GM19351 (cell line): ENCODE results near the gene LEF1.

Experiments
- ATAC-seq: cut with Tn5 transposase; IDR thresholded peaks from one replicate; pipeline ENCODE4 v1.9.1; 2021; ENCODE audit warnings: mild to moderate bottlenecking, moderate library complexity; ENCODE audit not compliant: unreplicated experiment

The LEF1 gene

DNA sequence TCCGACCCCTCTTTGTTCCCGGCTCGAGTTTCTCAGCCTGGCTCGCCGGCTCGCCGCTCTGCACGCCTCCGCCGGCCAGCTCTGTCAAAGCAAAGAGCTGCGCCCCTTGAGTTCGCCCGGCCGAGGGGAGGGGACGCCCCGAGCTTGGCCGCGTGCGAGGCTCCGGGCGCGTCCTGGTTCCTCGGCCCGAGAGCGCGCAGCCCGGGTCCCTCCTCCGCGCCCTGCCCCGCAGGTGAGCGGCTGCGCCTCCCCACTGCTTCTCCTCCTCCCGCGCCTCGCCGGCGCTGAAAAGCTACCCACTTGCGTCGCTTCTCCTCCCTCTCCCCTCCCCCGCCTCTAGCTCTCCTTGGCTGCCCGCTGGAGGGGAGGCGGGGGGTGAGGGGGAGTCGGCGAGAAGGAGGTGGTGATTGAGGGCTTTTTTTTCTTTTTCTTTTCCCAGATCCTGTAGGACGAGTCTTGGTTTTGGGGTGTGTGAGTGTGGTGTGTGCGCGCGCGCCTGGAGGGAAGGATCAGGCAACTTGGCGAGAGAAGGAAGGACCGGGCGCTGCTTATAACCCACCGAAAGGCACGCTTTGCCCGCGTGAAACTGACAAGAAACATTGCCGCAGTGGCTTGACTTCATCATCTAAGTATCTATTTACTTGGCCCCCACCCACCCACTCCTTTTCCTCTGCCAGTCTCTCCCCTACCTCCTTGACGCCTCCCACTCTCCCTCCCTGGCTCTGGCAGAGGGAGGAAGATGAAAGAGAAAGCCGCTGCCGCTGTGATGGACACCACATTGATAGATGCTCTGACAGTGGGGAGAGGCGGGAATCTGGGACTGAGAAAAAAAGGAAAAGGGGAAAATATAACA, at the start of gene LEF1:
TSS of gene LEF1 (minus strand) at position 262 of the 853 bp plus-strand sequence. CDS start 1,165 bp downstream, outside the sequence.
- peak; percentile 31 for ATAC-seq

DNA sequence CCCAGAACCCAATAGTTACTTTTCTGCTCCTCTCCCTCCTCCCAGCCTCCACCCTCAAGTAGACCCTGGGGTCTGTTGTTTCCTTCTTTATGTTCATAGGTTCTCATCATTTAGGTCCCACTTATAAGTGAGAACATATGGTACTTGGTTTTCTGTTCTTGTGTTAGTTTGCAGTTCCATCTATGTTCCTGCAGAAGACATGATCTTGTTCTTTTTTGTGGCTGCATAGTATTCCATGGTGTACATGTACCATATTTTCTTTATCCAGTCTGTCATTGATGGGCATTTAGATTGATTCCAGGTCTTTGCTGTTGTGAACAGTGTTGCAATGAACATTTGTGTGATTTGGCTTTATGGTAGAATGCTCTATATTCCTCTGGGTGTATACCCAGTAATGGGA, 47.8 kb upstream of the LEF1 start:
- no peak for ATAC-seq

DNA sequence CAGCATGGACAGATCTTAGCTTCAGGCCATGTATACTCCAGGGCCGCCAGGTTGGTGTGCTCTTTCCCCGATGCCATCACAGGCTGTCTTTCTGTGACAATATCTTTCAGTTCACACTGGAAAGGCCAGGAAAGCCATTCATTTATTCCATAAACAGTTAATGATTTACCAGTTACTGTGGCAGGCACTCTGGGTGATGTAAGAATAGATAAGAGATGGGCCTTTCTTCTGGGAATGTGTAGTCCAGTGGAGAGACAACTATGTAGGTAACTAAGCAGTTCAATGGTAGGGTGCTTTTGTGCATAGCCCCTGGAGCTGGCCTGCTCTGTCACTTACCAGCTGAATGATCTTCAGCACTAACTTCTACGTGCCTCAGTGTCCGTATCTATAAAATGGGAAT, 46.3 kb upstream of the LEF1 start:
- no peak for ATAC-seq

DNA sequence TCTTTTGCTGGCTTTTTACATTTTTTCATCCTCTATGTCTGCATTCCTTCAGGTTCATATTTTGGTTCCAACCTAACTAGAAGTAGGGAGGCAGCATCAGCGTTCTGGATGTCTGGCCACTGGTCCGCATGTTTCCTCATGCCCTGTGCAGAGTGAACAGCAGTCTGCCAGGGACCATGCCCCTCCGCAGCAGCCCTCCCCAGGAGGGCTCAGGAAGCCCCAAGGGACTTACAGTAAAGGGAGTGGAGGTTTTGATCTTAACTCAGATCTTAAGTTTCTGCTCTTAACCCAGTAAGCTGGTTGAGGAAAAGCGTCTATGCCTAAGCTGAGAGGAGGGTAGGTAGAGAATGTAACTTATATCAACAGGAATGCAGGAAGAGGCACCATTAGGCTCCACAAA, 45.0 kb upstream of the LEF1 start:
- no peak for ATAC-seq

DNA sequence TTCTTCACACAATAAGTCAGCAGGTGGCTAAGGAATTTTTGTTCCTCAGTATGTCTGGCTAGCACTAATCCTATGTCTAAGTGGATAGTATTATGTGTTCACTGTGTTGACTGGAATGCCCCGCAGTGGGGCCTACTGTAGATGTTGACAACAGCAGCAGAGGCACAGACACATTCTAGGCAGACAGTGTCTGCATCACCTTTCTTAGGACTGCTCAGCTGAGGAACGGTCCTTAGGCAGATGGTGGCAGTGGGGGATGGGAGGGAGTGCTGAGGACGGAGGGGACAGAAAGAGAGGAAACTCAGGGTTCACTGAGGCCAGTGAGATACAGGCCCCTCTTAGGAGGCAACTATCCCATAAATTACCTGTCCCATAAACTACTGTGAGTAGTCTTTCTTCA, 44.6 kb upstream of the LEF1 start:
- no peak for ATAC-seq

DNA sequence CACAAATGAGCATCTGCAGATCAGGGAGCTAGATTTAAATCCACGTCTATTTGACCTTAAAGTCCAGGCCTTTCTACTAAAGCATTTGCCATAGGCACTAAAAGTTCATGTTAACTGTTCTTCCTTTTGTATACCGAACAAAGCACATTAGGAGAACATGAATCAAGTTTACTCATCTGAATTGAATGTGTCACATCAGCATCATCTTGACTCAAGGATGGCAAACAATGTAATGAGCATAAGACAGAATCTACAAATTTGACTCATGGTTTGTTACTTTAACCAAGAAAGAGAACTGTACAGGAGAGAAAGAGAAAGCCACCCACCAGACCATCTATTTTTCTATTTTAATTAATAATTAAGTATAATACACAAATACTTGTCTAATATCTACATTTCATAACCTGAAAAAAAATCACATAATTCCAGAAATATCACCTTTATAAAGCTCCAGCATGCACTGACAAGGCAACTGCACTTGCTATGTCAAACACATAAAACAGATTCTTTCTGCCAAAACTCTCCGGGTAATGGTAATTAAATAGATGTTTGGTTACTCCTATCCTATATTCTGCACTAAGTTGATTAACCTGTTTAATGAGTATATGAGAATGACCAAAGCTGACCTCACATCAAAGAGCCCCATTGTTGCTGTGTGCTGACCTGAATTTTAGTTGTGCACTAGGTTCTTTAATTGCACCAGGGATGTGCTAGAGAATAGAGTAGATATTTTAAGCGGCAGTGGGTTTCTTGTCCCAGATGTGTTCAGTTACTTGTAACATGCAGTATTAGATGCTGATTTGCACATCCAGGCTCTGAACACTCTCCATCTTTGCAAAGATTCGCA, 42.5 kb upstream of the LEF1 start:
- ATAC-seq, result no peak

DNA sequence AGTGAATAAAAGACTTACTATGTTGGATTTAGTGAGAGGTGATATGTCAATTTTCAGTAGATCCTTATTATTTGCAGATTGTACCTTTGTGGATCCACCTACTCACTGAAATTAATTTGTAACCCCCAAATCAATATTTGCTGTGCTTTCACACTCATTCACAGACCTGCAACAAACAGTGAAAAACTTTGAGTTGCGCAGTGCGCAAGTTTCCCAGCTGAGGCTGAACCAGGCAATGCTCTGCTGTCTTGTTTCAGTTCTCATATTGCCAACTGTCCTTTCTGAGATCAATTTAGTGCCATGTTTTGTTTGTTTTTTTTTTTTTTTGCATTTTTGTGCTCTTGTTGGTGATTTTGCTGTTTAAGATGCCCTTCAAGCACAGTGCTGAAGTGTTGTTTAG, 40.8 kb upstream of the LEF1 start:
- ATAC-seq, result no peak

DNA sequence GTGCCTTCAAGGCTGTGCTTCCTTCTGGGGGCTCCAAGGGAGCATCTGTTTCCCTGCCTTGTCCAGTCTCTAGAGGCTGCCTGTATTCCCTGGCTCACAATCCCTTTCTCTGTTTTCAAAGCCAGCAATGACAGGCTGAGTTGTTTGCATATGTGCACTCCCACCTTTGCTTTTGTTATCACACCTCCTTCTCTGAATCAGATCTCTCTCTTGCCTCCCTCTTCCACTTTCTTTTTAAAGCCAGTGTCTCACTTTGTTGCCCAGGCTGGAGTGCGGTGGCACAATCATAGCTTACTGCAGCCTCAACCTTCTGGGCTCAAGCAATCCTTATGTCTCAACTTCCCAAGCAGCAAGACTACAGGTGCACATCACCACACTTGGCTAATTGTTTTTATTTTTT, 37.1 kb upstream of the LEF1 start:
- no peak for ATAC-seq

DNA sequence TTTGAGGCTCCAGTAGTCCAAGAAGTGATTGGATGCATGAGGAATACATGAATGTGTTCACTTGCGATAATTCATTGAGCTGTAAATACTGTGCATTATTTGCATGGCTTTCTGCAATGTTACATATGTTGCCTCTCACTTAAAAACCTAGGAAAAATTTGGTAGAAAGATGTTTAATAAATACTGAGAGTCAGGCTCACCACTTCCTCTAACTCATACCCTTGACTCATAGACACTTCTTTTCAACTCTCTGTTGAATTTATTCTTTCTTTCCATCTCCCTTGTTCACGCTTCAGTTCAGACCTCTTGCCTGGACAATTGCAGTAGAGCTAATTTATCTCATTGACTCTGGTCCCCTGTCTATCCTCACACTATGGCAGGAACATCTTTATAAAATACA, 35.8 kb upstream of the LEF1 start:
- no peak for ATAC-seq

DNA sequence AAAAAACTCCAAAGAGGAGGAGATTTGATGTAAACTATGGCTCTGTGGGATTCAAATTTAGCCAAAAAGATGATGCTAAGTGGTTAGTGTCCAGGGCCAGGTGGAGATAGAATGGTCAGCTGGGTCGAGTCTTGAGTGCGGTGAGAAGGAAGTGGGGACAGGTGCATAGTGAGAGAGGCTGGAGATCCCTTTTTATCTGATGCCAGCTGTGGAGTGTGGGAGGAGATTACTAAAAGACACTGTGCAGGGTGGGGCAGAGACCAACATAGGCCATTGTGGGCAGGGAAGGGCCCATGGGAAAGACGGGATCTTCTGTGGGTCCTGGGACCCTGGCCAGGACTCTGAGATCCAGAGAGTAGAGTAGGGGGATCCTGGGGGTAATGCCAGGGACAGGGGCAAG, 34.6 kb upstream of the LEF1 start:
- ATAC-seq, result no peak

DNA sequence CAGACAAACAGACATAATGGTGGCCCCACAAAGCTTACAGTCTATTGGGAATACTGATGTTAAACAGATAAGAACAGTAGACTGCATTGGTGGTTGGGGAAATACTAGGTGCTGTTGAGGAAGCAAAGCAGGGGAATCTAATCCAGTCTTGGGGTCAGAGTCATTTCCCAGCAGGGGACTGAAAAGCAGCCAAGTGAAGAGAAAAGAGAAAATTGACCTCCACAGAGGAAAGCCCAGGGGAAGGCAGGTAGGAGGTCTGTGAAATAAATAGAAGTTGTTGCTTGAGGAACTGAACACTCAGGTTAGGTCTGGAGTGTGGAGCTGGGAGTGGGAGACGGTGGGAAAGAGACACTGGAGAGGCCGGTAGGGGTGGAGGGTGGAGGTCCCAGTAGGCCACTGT, 33.0 kb upstream of the LEF1 start:
- ATAC-seq, result no peak

DNA sequence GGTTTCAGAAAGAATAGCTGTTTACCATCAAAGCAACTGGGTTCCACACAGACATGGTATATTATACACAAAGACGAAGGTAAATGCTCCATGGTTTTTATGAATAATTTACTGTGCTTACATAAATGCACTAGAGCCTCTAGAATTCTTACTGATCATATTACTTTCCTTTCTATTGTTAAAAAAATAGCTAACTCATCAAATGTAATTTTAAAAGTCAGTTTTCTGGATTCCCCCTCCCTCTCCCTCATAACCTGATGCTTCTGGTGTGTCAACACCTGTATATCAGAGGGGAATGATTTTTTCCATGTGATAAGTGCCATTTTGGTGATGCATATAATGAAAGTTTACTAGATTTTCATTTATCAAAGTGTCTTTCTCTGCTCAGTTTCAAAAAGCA, 31.1 kb upstream of the LEF1 start:
- ATAC-seq, result no peak

DNA sequence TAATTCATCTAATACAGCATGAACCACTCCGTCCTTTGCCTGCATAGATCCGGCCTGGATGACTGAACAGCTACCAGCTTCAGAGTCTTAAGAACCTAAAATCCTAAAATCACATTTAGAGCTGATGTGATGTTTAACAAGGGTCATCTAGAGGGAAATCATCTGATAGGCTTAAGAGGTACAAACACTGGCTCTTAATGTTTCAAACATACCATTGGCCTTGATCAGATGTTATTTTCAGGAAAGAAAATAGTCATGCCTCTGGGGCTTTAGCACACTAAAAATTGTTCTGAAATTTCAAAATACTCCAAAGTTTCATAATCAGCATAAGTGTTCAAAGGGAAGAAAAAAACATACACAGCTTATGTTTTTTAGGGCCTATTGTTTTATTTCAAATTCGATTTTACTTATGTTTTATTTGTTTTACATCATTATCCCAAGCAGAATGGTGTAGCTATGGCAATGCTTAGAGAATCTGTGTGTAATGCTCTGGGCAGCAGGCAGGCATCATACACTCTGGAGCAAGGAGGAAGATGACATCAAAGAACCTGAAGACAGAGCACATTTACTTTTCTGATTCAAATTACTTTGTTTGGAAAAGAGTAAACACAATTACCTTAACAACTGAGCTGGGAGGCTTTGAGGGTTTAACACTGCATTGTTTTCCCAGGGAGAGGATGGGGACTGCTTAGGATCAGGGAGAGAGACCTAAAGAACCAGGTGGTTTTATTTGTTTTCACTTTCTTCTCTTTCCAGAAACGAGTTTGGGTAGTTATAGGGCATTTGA, 25.3 kb upstream of the LEF1 start:
- no peak for ATAC-seq

DNA sequence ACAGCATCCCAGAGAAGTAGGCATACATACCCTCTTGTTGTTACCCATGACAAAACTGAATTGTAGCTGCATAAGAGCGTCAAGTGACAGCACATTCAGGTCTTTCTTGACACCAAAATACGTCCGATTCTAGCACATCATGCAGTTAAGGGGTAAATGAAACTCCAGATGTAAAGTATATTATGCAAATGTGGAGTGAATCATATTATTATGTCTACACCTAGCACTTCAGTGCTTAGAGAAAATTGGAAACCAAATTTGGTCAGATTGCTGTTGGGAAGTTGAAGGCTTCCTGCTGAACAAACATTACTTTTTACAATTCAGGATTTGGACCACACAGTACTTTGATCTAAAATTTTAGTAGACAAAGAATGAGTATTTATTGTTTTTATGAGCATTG, 24.2 kb upstream of the LEF1 start:
- no peak for ATAC-seq

DNA sequence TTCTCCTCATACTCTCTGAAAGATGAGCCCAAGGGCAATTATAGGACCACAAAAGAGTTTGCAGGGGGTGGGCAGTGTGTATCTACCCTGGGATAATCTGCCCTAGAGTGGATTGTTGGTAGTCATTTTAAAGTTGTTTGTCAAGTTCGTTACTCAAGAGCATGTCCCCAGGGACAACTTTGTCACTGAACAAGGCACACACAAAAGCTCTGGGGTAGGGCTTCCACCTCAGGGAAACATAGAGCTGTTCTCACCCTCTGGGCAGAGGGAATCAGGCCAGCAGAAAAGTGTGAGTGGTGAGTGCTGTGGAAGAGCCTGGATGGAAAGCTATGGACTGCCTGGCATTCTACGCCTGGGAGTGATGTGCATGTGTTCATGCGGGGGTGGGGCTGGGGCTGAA, 23.3 kb upstream of the LEF1 start:
- ATAC-seq, result no peak

DNA sequence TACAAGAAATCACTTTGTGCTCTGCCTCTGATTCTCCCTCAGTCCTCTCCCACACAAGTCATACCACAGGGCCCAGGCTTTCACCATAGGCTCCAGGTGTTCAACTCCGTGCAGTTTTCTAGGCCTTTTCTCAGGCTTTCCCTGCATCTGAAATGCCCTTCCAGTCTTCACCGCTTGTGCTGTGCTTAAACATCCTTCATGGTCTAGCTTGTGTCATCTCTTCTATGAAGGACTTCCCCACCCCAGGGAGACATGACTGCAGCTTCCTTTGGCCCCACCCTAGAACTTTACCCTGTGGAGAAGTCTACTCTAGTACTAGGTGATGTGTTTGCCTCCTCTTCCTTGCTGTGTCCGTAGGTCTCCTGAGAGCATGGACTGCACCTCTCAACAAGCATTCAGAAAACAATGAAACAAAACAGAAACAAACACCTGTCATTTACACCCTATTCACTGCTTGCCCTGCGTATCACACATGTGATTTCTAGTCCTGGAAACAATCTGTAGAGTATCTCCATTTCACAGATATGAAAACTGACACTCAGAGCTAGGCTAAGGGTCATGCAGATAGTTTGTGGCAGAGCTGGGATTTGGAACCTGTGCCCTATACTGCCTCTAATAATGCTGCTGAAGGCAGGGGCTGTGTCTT, 22.7 kb upstream of the LEF1 start:
- no peak for ATAC-seq

DNA sequence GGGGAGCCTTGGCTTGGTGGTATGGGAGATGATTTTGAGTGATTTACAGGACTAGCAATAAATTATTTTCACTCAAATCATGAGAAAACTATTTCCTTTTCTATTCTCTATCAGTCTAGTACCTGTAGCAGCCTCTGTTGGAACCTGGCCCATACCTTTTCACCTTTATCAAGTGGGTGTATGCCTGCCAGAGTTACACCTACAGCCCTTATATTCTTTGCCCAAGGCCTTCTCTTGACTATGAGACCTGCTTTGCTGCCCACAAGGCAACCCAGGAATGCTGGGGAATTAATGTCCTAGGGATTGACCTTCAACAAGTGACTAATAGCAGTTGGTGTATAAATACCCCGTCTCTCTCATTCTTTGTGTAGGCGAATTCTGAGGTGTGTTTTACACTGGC, 20.0 kb upstream of the LEF1 start:
- ATAC-seq, result no peak

DNA sequence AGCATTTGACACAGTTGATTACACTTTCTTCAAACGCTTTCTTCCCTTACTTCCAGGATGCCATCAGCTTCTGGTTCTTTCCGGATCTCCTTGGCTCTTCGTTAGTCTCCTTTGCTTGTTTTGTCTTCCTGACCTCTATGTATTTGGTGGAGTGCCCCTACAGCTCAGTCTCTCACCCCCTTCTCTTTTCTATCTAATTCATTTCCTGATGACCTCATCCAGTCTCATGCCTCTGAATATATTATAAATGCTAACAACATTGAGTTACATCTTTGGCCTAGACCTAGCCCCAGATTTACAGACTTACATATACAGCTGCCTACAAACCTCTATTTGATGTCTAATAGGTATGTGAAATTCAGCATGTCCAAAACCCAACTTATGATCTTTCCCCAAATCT, 16.5 kb upstream of the LEF1 start:
- no peak for ATAC-seq

DNA sequence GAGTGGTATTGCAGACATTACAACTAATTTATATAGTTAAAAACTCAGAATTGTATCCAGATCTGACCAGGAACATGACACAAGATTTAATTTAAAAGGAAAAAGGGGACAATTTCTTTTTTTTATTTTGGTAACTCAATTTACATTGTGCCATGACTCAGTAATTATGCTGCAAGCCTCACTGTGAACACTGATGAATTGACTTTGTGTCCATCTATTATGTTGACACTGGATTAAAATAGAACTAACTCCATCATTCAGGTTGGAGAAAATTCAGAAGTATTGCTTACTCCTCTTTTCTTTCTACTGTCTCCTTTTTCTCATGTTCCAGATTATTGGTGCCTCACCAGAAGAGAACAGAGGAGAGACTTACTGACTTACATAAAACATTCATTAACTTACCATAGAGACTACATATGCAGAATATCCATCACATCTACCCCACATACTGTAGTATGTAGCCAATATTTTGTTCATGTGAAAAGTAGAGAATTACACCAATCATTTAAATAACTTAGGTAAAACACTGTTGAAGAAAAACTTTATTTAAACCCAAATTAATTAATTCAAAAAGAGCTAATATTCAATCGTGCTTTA, 15.8 kb upstream of the LEF1 start:
- ATAC-seq, result no peak

DNA sequence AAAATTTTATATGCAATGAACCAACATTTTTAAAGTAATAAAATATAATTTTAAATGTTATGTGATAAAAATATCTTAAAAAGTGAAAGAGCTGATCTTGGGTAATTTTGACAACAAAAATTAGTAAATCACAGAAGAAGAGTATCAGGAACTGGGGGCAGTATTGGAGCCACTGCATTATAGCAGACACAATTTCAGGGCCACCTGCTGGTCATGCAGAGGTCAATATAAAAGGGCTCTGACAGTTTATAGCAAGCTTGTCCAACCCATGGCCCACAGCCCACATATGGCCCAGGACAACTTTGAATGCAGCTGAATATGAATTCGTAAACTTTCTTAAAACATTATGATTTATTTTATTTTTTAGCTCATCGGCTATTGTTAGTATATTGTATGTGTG, 13.0 kb upstream of the LEF1 start:
- ATAC-seq, result peak; percentile 77

DNA sequence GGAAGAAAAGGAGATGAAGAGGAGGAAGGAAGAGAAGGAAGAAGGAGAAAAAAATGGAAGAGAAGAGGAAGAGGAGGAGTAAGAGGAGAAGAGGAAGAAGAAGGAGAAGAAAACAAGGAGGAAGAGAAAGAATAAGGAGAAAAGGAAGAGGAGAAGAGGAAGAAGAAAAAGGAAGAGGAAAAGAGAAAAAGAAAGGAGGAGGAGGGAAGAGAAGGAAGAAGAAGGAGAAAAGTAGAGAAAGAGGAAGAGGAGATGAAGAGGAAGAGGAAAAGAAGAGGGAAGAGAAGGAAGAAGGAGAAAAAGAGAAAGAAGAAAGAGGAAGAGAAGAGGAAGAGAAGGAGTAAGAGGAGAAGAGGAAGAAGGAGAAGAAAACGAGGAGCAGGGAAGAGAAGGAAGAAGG, 11.8 kb upstream of the LEF1 start:
- no peak for ATAC-seq
